ENCODE data around the gene CREM. TPM values are rescaled to one million over a fixed set of nuclear protein-coding genes. Genes with fewer than 3 reads are reported as not detected.

The CREM gene
- polyA plus RNA-seq, 3 donors from 2014 or later = 51.4 to 84.0 (median 59.1) TPM

GRCh38 chr10:35185260-35186034, 58.8 kb downstream of the CREM start:
- H3K27me3 Mint-ChIP-seq (ENCODE audit: low read depth in 3 of 3) = peaks cover 0 to 2% (median 0%) of the 10 kb centered on the region in 3 donors
- no peaks in the 10 kb centered on the region for H3K4me1 Mint-ChIP-seq
- no peaks in the 10 kb centered on the region for H3K9me3 Mint-ChIP-seq
- H3K27ac Mint-ChIP-seq = peak overlapping the region; percentile 3 to 58 (median 38)
- H3K36me3 Mint-ChIP-seq = peaks cover 1 to 9% (median 3%) of the 10 kb centered on the region in 3 donors
- H3K4me3 Mint-ChIP-seq = no peak overlapping the region
- DNase-seq = no peak

- H3K27me3 Mint-ChIP-seq (ENCODE audit: low read depth in 3 of 3) = peaks cover 0 to 3% (median 2%) of the 10 kb centered on the region in 3 donors
- H3K36me3 Mint-ChIP-seq = peaks cover 0 to 6% (median 3%) of the 10 kb centered on the region in 3 donors
- H3K27ac Mint-ChIP-seq = no peak overlapping the region
- H3K9me3 Mint-ChIP-seq = no peaks in the 10 kb centered on the region
- H3K4me3 Mint-ChIP-seq = no peak overlapping the region
- peaks cover 8 to 11% of the 10 kb centered on the region in 2 donors for H3K4me1 Mint-ChIP-seq
- DNase-seq = no peak
Observed at GRCh38 chr10:35188954-35189353, 62.3 kb downstream of the CREM start.

GRCh38 chr10:35191523-35191922, 64.9 kb downstream of the CREM start:
- Mint-ChIP-seq H3K36me3 (peaks cover 0 to 6% (median 3%) of the 10 kb centered on the region in 3 donors), H3K4me1 (peaks cover 28 to 29% of the 10 kb centered on the region in 2 donors), H3K9me3 (no peaks in the 10 kb centered on the region), H3K27me3 (ENCODE audit: low read depth in 3 of 3) (peaks cover 3 to 18% (median 14%) of the 10 kb centered on the region in 3 donors), H3K4me3 (no peak overlapping the region), H3K27ac (peak overlapping the region in 5 of 6 donors; percentile 79 to 99 (median 86))
- DNase-seq = no peak

- peaks cover 3 to 23% (median 23%) of the 10 kb centered on the region in 3 donors for H3K27me3 Mint-ChIP-seq (ENCODE audit: low read depth in 3 of 3)
- no peak for DNase-seq
- no peaks in the 10 kb centered on the region for H3K9me3 Mint-ChIP-seq
- peaks cover 29 to 35% of the 10 kb centered on the region in 2 donors for H3K4me1 Mint-ChIP-seq
- H3K36me3 Mint-ChIP-seq = peaks cover 0 to 6% (median 3%) of the 10 kb centered on the region in 3 donors
- no peak overlapping the region for H3K4me3 Mint-ChIP-seq
- H3K27ac Mint-ChIP-seq = peak overlapping the region in 5 of 6 donors; percentile 83 to 99 (median 88)
Observed at GRCh38 chr10:35192645-35193249, 66.1 kb downstream of the CREM start.

GRCh38 chr10:35194471-35194870, 67.8 kb downstream of the CREM start:
- peaks cover 3 to 25% (median 23%) of the 10 kb centered on the region in 3 donors for H3K27me3 Mint-ChIP-seq (ENCODE audit: low read depth in 3 of 3)
- no peak for DNase-seq
- peak overlapping the region; percentile 98 to 100 (median 99) for H3K27ac Mint-ChIP-seq
- H3K9me3 Mint-ChIP-seq = no peaks in the 10 kb centered on the region
- peaks cover 0 to 6% (median 3%) of the 10 kb centered on the region in 3 donors for H3K36me3 Mint-ChIP-seq
- no peak overlapping the region for H3K4me3 Mint-ChIP-seq
- H3K4me1 Mint-ChIP-seq = peaks cover 33 to 35% of the 10 kb centered on the region in 2 donors

- Mint-ChIP-seq H3K36me3 (peaks cover 0 to 6% (median 3%) of the 10 kb centered on the region in 3 donors), H3K27me3 (ENCODE audit: low read depth in 3 of 3) (peaks cover 3 to 25% (median 23%) of the 10 kb centered on the region in 3 donors), H3K4me3 (peak overlapping the region; percentile 83 to 93 (median 88)), H3K9me3 (no peaks in the 10 kb centered on the region), H3K27ac (peak overlapping the region; percentile 98 to 100 (median 99)), H3K4me1 (peaks cover 33 to 35% of the 10 kb centered on the region in 2 donors)
- peak; percentile 76 to 81 (median 76) for DNase-seq
Observed at GRCh38 chr10:35194906-35195305, 68.3 kb downstream of the CREM start.

- H3K27me3 Mint-ChIP-seq (ENCODE audit: low read depth in 3 of 3) = peaks cover 1 to 25% (median 23%) of the 10 kb centered on the region in 3 donors
- peaks cover 0 to 6% (median 0%) of the 10 kb centered on the region in 3 donors for H3K36me3 Mint-ChIP-seq
- peak overlapping the region; percentile 83 to 93 (median 88) for H3K4me3 Mint-ChIP-seq
- peaks cover 36 to 40% of the 10 kb centered on the region in 2 donors for H3K4me1 Mint-ChIP-seq
- peak; percentile 90 to 94 (median 92) for DNase-seq
- no peaks in the 10 kb centered on the region for H3K9me3 Mint-ChIP-seq
- peak overlapping the region; percentile 98 to 100 (median 99) for H3K27ac Mint-ChIP-seq
Observed at GRCh38 chr10:35195361-35196306, 69.0 kb downstream of the CREM start.

- Mint-ChIP-seq H3K27ac (peak overlapping the region in 4 of 6 donors; percentile 8 to 69 (median 46)), H3K4me1 (peaks cover 23 to 35% of the 10 kb centered on the region in 2 donors), H3K36me3 (no peaks in the 10 kb centered on the region), H3K27me3 (ENCODE audit: low read depth in 3 of 3) (peaks cover 3 to 18% (median 16%) of the 10 kb centered on the region in 3 donors), H3K4me3 (no peak overlapping the region), H3K9me3 (no peaks in the 10 kb centered on the region)
- DNase-seq = no peak
Observed at GRCh38 chr10:35200487-35200886, 73.8 kb downstream of the CREM start.

- Mint-ChIP-seq H3K27ac (peak overlapping the region in 3 of 6 donors; percentile 8 to 71 (median 62)), H3K4me3 (no peak overlapping the region), H3K27me3 (ENCODE audit: low read depth in 3 of 3) (peaks cover 2 to 11% (median 9%) of the 10 kb centered on the region in 3 donors), H3K4me1 (peaks cover 16 to 27% of the 10 kb centered on the region in 2 donors), H3K36me3 (no peaks in the 10 kb centered on the region), H3K9me3 (no peaks in the 10 kb centered on the region)
- no peak for DNase-seq
Observed at GRCh38 chr10:35201234-35201633, 74.6 kb downstream of the CREM start.

GRCh38 chr10:35202050-35202449, 75.4 kb downstream of the CREM start:
- no peak overlapping the region for H3K4me3 Mint-ChIP-seq
- H3K27ac Mint-ChIP-seq = peak overlapping the region in 1 of 6 donors; percentile 53
- no peaks in the 10 kb centered on the region for H3K9me3 Mint-ChIP-seq
- H3K36me3 Mint-ChIP-seq = peaks cover 0 to 3% (median 0%) of the 10 kb centered on the region in 3 donors
- no peak for DNase-seq
- peaks cover 2 to 6% (median 2%) of the 10 kb centered on the region in 3 donors for H3K27me3 Mint-ChIP-seq (ENCODE audit: low read depth in 3 of 3)
- H3K4me1 Mint-ChIP-seq = peaks cover 15 to 19% of the 10 kb centered on the region in 2 donors

GRCh38 chr10:35203745-35204144, 77.1 kb downstream of the CREM start:
- DNase-seq = no peak
- H3K27me3 Mint-ChIP-seq (ENCODE audit: low read depth in 3 of 3) = peaks cover 0 to 2% (median 2%) of the 10 kb centered on the region in 3 donors
- H3K4me1 Mint-ChIP-seq = peaks cover 18 to 24% of the 10 kb centered on the region in 2 donors
- peaks cover 0 to 4% (median 3%) of the 10 kb centered on the region in 3 donors for H3K36me3 Mint-ChIP-seq
- H3K4me3 Mint-ChIP-seq = no peak overlapping the region
- H3K9me3 Mint-ChIP-seq = no peaks in the 10 kb centered on the region
- H3K27ac Mint-ChIP-seq = peak overlapping the region in 1 of 6 donors; percentile 60

- Mint-ChIP-seq H3K27me3 (ENCODE audit: low read depth in 3 of 3) (peaks cover 0 to 2% (median 2%) of the 10 kb centered on the region in 3 donors), H3K4me3 (no peak overlapping the region), H3K27ac (no peak overlapping the region), H3K36me3 (peaks cover 0 to 4% (median 3%) of the 10 kb centered on the region in 3 donors), H3K9me3 (no peaks in the 10 kb centered on the region), H3K4me1 (peaks cover 27 to 34% of the 10 kb centered on the region in 2 donors)
- DNase-seq = no peak
Observed at GRCh38 chr10:35204650-35205319, 78.1 kb downstream of the CREM start.

All from immature natural killer cell (primary cell).